Measurements from ENCODE around the gene TMEM150A.
A peak's percentile ranks its signal among the peaks of the same experiment; 100 is the strongest.

Gene TMEM150A

GRCh38 chr2:85602476-85603234 lies at the start of gene TMEM150A:
TMEM150A (minus strand) TSS chr2:85602698; CDS start chr2:85601948, 750 bp downstream.
- TF ChIP-seq CEBPB (IDR thresholded peaks at IDR 0.05) = no peak
- peak; percentile 67 for TF ChIP-seq CREB1 (IDR thresholded peaks at IDR 0.05; ENCODE audit: low read depth)
- TF ChIP-seq EGR1 (IDR thresholded peaks at IDR 0.05) = peak; percentile 89
- TF ChIP-seq ZBTB7A (IDR thresholded peaks at IDR 0.05; ENCODE audit: low read depth) = peak; percentile 80
- no peak for TF ChIP-seq FOXM1 (IDR thresholded peaks at IDR 0.05; ENCODE audit: borderline replicate concordance, low read depth)
- TF ChIP-seq, protein P1, sequence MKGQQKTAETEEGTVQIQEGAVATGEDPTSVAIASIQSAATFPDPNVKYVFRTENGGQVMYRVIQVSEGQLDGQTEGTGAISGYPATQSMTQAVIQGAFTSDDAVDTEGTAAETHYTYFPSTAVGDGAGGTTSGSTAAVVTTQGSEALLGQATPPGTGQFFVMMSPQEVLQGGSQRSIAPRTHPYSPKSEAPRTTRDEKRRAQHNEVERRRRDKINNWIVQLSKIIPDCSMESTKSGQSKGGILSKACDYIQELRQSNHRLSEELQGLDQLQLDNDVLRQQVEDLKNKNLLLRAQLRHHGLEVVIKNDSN (IDR thresholded peaks at IDR 0.05) = peak; percentile 91
- peak; percentile 67 for TF ChIP-seq MAX (IDR thresholded peaks at IDR 0.05)
- peak; percentile 43; the same call in 1 of the 2 replicates for TF ChIP-seq TEAD4 (IDR thresholded peaks at IDR 0.05)
- TF ChIP-seq TAF1 (IDR thresholded peaks at IDR 0.05; ENCODE audit: low read depth) = peak; percentile 47; the same call in 1 of the 2 replicates
- TF ChIP-seq REST (IDR thresholded peaks at IDR 0.05; ENCODE audit: low read depth) = no peak

DNA sequence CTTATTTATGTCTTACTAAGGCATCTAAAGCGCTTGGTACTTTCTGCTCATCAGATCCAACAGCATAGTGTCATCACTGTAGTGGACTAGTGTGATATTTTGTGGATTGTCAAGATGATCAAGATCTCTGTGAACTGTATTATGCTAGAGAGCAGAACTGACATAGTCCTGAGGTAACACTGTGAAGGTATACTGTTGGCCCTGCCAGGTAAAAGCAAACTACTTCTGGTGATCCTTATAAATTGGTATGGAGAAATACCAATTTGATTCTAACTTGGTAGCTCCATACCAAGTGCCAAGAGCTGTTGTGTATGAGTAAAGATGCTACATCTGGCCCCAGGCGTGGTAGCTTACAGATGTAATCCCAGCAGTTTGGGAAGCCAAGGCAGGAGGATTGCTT lies 49.6 kb upstream of the TMEM150A start:
- TF ChIP-seq MAX (IDR thresholded peaks at IDR 0.05) (no peak), TAF1 (IDR thresholded peaks at IDR 0.05; ENCODE audit: low read depth) (no peak), NFIC (IDR thresholded peaks at IDR 0.05) (no peak), EGR1 (IDR thresholded peaks at IDR 0.05) (no peak), RAD21 (IDR thresholded peaks at IDR 0.05; ENCODE audit: low read depth) (no peak), CEBPB (IDR thresholded peaks at IDR 0.05) (no peak), CREB1 (IDR thresholded peaks at IDR 0.05; ENCODE audit: low read depth) (no peak), TCF12 (IDR thresholded peaks at IDR 0.05; ENCODE audit: low read depth) (no peak), REST (IDR thresholded peaks at IDR 0.05; ENCODE audit: low read depth) (no peak)

GRCh38 chr2:85651097-85651496 lies 48.6 kb upstream of the TMEM150A start:
- no peak for TF ChIP-seq TEAD4 (IDR thresholded peaks at IDR 0.05)
- no peak for TF ChIP-seq FOXM1 (IDR thresholded peaks at IDR 0.05; ENCODE audit: borderline replicate concordance, low read depth)
- no peak for TF ChIP-seq EP300 (IDR thresholded peaks at IDR 0.05; ENCODE audit: borderline replicate concordance)
- TF ChIP-seq CREB1 (IDR thresholded peaks at IDR 0.05; ENCODE audit: low read depth) = no peak
- TF ChIP-seq EGR1 (IDR thresholded peaks at IDR 0.05) = no peak
- TF ChIP-seq TCF12 (IDR thresholded peaks at IDR 0.05; ENCODE audit: low read depth) = no peak
- TF ChIP-seq REST (IDR thresholded peaks at IDR 0.05; ENCODE audit: low read depth) = no peak

- TF ChIP-seq MAX (IDR thresholded peaks at IDR 0.05) (no peak), REST (IDR thresholded peaks at IDR 0.05; ENCODE audit: low read depth) (no peak), ZBTB7A (IDR thresholded peaks at IDR 0.05; ENCODE audit: low read depth) (no peak), TAF1 (IDR thresholded peaks at IDR 0.05; ENCODE audit: low read depth) (no peak), FOXM1 (IDR thresholded peaks at IDR 0.05; ENCODE audit: borderline replicate concordance, low read depth) (no peak), TCF12 (IDR thresholded peaks at IDR 0.05; ENCODE audit: low read depth) (no peak), EP300 (IDR thresholded peaks at IDR 0.05; ENCODE audit: borderline replicate concordance) (no peak), NFIC (IDR thresholded peaks at IDR 0.05) (no peak), CEBPB (IDR thresholded peaks at IDR 0.05) (no peak), TEAD4 (IDR thresholded peaks at IDR 0.05) (no peak), YY1 (IDR thresholded peaks at IDR 0.05; ENCODE audit: low read depth) (no peak), RAD21 (IDR thresholded peaks at IDR 0.05; ENCODE audit: low read depth) (no peak), CREB1 (IDR thresholded peaks at IDR 0.05; ENCODE audit: low read depth) (no peak), EGR1 (IDR thresholded peaks at IDR 0.05) (no peak)
- TF ChIP-seq, protein P1 (IDR thresholded peaks at IDR 0.05) = no peak
These were observed 48.0 kb upstream of the TMEM150A start for GRCh38 chr2:85650456-85650855.
